Measurements from ENCODE around the gene CDC42BPB.

The CDC42BPB gene

GRCh38 chr14:103073876-103074728 lies 16.8 kb upstream of the CDC42BPB start:
- Histone ChIP-seq H3K9ac (ENCODE audit: low read length) (no peak overlapping the region), H3K27me3 (ENCODE audit: control insufficient read depth, insufficient read depth, low read length) (no peaks in the 10 kb centered on the region), H3K4me3 (ENCODE audit: low read length) (no peak overlapping the region), H3K36me3 (ENCODE audit: control insufficient read depth, insufficient read depth, low read length) (no peaks in the 10 kb centered on the region), H3K4me1 (ENCODE audit: control insufficient read depth, insufficient read depth, low read length) (no peaks in the 10 kb centered on the region), H3K27ac (ENCODE audit: low read depth, low read length) (no peak overlapping the region)

GRCh38 chr14:103073367-103073875 lies 16.1 kb upstream of the CDC42BPB start:
- no peak overlapping the region for H3K27ac ChIP-seq (ENCODE audit: low read depth, low read length)
- peaks cover 4% of the 10 kb centered on the region for H3K27me3 ChIP-seq (ENCODE audit: control insufficient read depth, insufficient read depth, low read length)
- H3K4me3 ChIP-seq (ENCODE audit: low read length) = no peak overlapping the region
- no peaks in the 10 kb centered on the region for H3K36me3 ChIP-seq (ENCODE audit: control insufficient read depth, insufficient read depth, low read length)
- H3K4me1 ChIP-seq (ENCODE audit: control insufficient read depth, insufficient read depth, low read length) = no peaks in the 10 kb centered on the region
- H3K9ac ChIP-seq (ENCODE audit: low read length) = no peak overlapping the region

GRCh38 chr14:103072595-103073366 lies 15.4 kb upstream of the CDC42BPB start:
- Histone ChIP-seq H3K9ac (ENCODE audit: low read length) (no peak overlapping the region), H3K27ac (ENCODE audit: low read depth, low read length) (no peak overlapping the region), H3K27me3 (ENCODE audit: control insufficient read depth, insufficient read depth, low read length) (peaks cover 5% of the 10 kb centered on the region), H3K4me1 (ENCODE audit: control insufficient read depth, insufficient read depth, low read length) (no peaks in the 10 kb centered on the region), H3K36me3 (ENCODE audit: control insufficient read depth, insufficient read depth, low read length) (no peaks in the 10 kb centered on the region), H3K4me3 (ENCODE audit: low read length) (no peak overlapping the region)

- no peak overlapping the region for H3K4me3 ChIP-seq (ENCODE audit: low read length)
- H3K4me1 ChIP-seq (ENCODE audit: control insufficient read depth, insufficient read depth, low read length) = no peaks in the 10 kb centered on the region
Observed at GRCh38 chr14:103071544-103072251, 14.3 kb upstream of the CDC42BPB start.

GRCh38 chr14:103070971-103071542 lies 13.7 kb upstream of the CDC42BPB start:
- Histone ChIP-seq H3K36me3 (ENCODE audit: control insufficient read depth, insufficient read depth, low read length) (no peaks in the 10 kb centered on the region), H3K9ac (ENCODE audit: low read length) (no peak overlapping the region), H3K4me1 (ENCODE audit: control insufficient read depth, insufficient read depth, low read length) (no peaks in the 10 kb centered on the region), H3K27me3 (ENCODE audit: control insufficient read depth, insufficient read depth, low read length) (peaks cover 5% of the 10 kb centered on the region), H3K4me3 (ENCODE audit: low read length) (no peak overlapping the region), H3K27ac (ENCODE audit: low read depth, low read length) (no peak overlapping the region)

More at GRCh38 chr14:103071544-103072251, 14.3 kb upstream of the CDC42BPB start:
- Histone ChIP-seq H3K9ac (ENCODE audit: low read length) (no peak overlapping the region), H3K36me3 (ENCODE audit: control insufficient read depth, insufficient read depth, low read length) (no peaks in the 10 kb centered on the region), H3K27me3 (ENCODE audit: control insufficient read depth, insufficient read depth, low read length) (peaks cover 5% of the 10 kb centered on the region), H3K27ac (ENCODE audit: low read depth, low read length) (no peak overlapping the region)

- H3K9ac ChIP-seq (ENCODE audit: low read length) = no peak overlapping the region
- no peak overlapping the region for H3K4me3 ChIP-seq (ENCODE audit: low read length)
- no peaks in the 10 kb centered on the region for H3K36me3 ChIP-seq (ENCODE audit: control insufficient read depth, insufficient read depth, low read length)
- H3K4me1 ChIP-seq (ENCODE audit: control insufficient read depth, insufficient read depth, low read length) = no peaks in the 10 kb centered on the region
- H3K27ac ChIP-seq (ENCODE audit: low read depth, low read length) = no peak overlapping the region
- peaks cover 5% of the 10 kb centered on the region for H3K27me3 ChIP-seq (ENCODE audit: control insufficient read depth, insufficient read depth, low read length)
Observed at GRCh38 chr14:103070263-103070885, 13.0 kb upstream of the CDC42BPB start.

GRCh38 chr14:103068351-103069073 lies 11.2 kb upstream of the CDC42BPB start:
- H3K9ac ChIP-seq (ENCODE audit: low read length) = no peak overlapping the region
- H3K36me3 ChIP-seq (ENCODE audit: control insufficient read depth, insufficient read depth, low read length) = no peaks in the 10 kb centered on the region
- H3K27me3 ChIP-seq (ENCODE audit: control insufficient read depth, insufficient read depth, low read length) = peaks cover 5% of the 10 kb centered on the region
- no peak overlapping the region for H3K27ac ChIP-seq (ENCODE audit: low read depth, low read length)
- H3K4me1 ChIP-seq (ENCODE audit: control insufficient read depth, insufficient read depth, low read length) = no peaks in the 10 kb centered on the region
- no peak overlapping the region for H3K4me3 ChIP-seq (ENCODE audit: low read length)

GRCh38 chr14:103067231-103067954 lies 10.0 kb upstream of the CDC42BPB start:
- Histone ChIP-seq H3K27ac (ENCODE audit: low read depth, low read length) (no peak overlapping the region), H3K4me1 (ENCODE audit: control insufficient read depth, insufficient read depth, low read length) (no peaks in the 10 kb centered on the region), H3K9ac (ENCODE audit: low read length) (no peak overlapping the region), H3K36me3 (ENCODE audit: control insufficient read depth, insufficient read depth, low read length) (no peaks in the 10 kb centered on the region), H3K27me3 (ENCODE audit: control insufficient read depth, insufficient read depth, low read length) (peaks cover 5% of the 10 kb centered on the region), H3K4me3 (ENCODE audit: low read length) (no peak overlapping the region)

GRCh38 chr14:103066399-103066798 lies 9.1 kb upstream of the CDC42BPB start:
- H3K27ac ChIP-seq (ENCODE audit: low read depth, low read length) = no peak overlapping the region
- peaks cover 5% of the 10 kb centered on the region for H3K27me3 ChIP-seq (ENCODE audit: control insufficient read depth, insufficient read depth, low read length)
- no peaks in the 10 kb centered on the region for H3K4me1 ChIP-seq (ENCODE audit: control insufficient read depth, insufficient read depth, low read length)
- H3K9ac ChIP-seq (ENCODE audit: low read length) = no peak overlapping the region
- H3K4me3 ChIP-seq (ENCODE audit: low read length) = no peak overlapping the region
- no peaks in the 10 kb centered on the region for H3K36me3 ChIP-seq (ENCODE audit: control insufficient read depth, insufficient read depth, low read length)

- no peaks in the 10 kb centered on the region for H3K36me3 ChIP-seq (ENCODE audit: control insufficient read depth, insufficient read depth, low read length)
- peaks cover 5% of the 10 kb centered on the region for H3K27me3 ChIP-seq (ENCODE audit: control insufficient read depth, insufficient read depth, low read length)
- H3K4me3 ChIP-seq (ENCODE audit: low read length) = no peak overlapping the region
- no peak overlapping the region for H3K9ac ChIP-seq (ENCODE audit: low read length)
- no peak overlapping the region for H3K27ac ChIP-seq (ENCODE audit: low read depth, low read length)
- no peaks in the 10 kb centered on the region for H3K4me1 ChIP-seq (ENCODE audit: control insufficient read depth, insufficient read depth, low read length)
Observed at GRCh38 chr14:103065861-103066260, 8.5 kb upstream of the CDC42BPB start.

- Histone ChIP-seq H3K27me3 (ENCODE audit: control insufficient read depth, insufficient read depth, low read length) (peaks cover 5% of the 10 kb centered on the region), H3K4me1 (ENCODE audit: control insufficient read depth, insufficient read depth, low read length) (no peaks in the 10 kb centered on the region), H3K27ac (ENCODE audit: low read depth, low read length) (no peak overlapping the region), H3K9ac (ENCODE audit: low read length) (no peak overlapping the region), H3K4me3 (ENCODE audit: low read length) (no peak overlapping the region), H3K36me3 (ENCODE audit: control insufficient read depth, insufficient read depth, low read length) (no peaks in the 10 kb centered on the region)
Observed at GRCh38 chr14:103064978-103065377, 7.6 kb upstream of the CDC42BPB start.
